HFF-Myc (cell line): ENCODE data around the gene DTNA.

Experiments used
- DNase-seq: peaks from one replicate; pipeline ENCODE4 v3.0.0-alpha.2; 2011; ENCODE audit warnings: low read depth; ENCODE audit errors: extremely low read depth
- H3K4me3 ChIP-seq: replicated peaks from 2 replicates; pipeline ENCODE4 v1.5.1; 2011; ENCODE audit warnings: low read depth, mild to moderate bottlenecking, control low read depth, low read length
- CTCF ChIP-seq: IDR thresholded peaks from 2 replicates; pipeline ENCODE4 v1.5.1; 2012; ENCODE audit warnings: mild to moderate bottlenecking, low read depth, low read length, control low read depth; ENCODE audit errors: missing control alignments

Gene DTNA

GRCh38 chr18:34844072-34844471 is 134.0 kb downstream of the DTNA start:
- no peak for TF ChIP-seq CTCF
- H3K4me3 ChIP-seq = no peak overlapping the region
- DNase-seq = no peak

GRCh38 chr18:34844732-34845459 is 134.8 kb downstream of the DTNA start:
- TF ChIP-seq CTCF = no peak
- H3K4me3 ChIP-seq = no peak overlapping the region
- no peak for DNase-seq

GRCh38 chr18:34847408-34847807 is 137.3 kb downstream of the DTNA start:
- no peak overlapping the region for H3K4me3 ChIP-seq
- no peak for TF ChIP-seq CTCF
- no peak for DNase-seq

- DNase-seq = no peak
- H3K4me3 ChIP-seq = no peak overlapping the region
- no peak for TF ChIP-seq CTCF
These were observed 138.1 kb downstream of the DTNA start for GRCh38 chr18:34848156-34848555.

- DNase-seq = no peak
- TF ChIP-seq CTCF = no peak
- H3K4me3 ChIP-seq = no peak overlapping the region
These were observed 138.6 kb downstream of the DTNA start for GRCh38 chr18:34848695-34849094.

- TF ChIP-seq CTCF = no peak
- no peak for DNase-seq
- no peak overlapping the region for H3K4me3 ChIP-seq
These were observed 147.2 kb downstream of the DTNA start for GRCh38 chr18:34857320-34857719.

GRCh38 chr18:34858188-34858587 is 148.1 kb downstream of the DTNA start:
- TF ChIP-seq CTCF = no peak
- H3K4me3 ChIP-seq = no peak overlapping the region
- DNase-seq = no peak
